Fibroblast of mammary gland (primary cell): Measurements from ENCODE around the gene COL9A2.

Experiments used
- DNase-seq: peaks from one replicate; pipeline ENCODE4 v3.0.0-alpha.2; 2010; ENCODE audit warnings: low read depth
- H3K4me3 ChIP-seq: 2 replicates; pipeline ENCODE4 v1.5.1; 2011; ENCODE audit warnings: low read depth, mild to moderate bottlenecking, low read length, moderate library complexity; ENCODE audit not compliant: control insufficient read depth
- TF ChIP-seq, protein P1 (sequence below): conservative IDR thresholded peaks from 2 replicates; pipeline ENCODE4 v1.5.1; 2011; ENCODE audit warnings: low read depth, low read length, inconsistent platforms; ENCODE audit not compliant: control insufficient read depth, insufficient read depth

Gene COL9A2

GRCh38 chr1:40316595-40317393 is at the start of gene COL9A2:
COL9A2 (minus strand) TSS chr1:40317286; CDS start chr1:40317197, 89 bp downstream.
- H3K4me3 ChIP-seq = peak within 1 kb of the TSS; percentile 22
- DNase-seq = no peak
- TF ChIP-seq, protein P1, sequence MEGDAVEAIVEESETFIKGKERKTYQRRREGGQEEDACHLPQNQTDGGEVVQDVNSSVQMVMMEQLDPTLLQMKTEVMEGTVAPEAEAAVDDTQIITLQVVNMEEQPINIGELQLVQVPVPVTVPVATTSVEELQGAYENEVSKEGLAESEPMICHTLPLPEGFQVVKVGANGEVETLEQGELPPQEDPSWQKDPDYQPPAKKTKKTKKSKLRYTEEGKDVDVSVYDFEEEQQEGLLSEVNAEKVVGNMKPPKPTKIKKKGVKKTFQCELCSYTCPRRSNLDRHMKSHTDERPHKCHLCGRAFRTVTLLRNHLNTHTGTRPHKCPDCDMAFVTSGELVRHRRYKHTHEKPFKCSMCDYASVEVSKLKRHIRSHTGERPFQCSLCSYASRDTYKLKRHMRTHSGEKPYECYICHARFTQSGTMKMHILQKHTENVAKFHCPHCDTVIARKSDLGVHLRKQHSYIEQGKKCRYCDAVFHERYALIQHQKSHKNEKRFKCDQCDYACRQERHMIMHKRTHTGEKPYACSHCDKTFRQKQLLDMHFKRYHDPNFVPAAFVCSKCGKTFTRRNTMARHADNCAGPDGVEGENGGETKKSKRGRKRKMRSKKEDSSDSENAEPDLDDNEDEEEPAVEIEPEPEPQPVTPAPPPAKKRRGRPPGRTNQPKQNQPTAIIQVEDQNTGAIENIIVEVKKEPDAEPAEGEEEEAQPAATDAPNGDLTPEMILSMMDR = no peak

DNA sequence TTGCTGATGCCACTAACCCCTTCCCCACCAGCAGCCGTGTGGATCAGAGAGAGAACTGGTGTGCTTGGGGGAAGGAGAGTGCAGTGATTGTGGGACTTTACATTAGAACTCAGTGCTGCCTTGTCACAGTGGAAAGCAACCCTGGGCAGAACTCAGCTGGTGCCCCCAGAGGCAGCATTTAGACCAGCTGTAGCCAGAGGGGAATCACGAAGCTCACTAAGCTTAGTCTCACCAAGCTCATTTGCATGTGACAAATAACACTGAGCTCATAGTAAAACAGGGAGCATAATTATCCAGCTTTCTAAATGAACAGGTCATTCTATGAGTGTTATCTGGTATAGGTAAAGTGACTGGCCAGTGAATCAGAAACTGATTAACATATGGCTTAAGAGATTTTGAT is 46.6 kb upstream of the COL9A2 start:
- DNase-seq = no peak
- H3K4me3 ChIP-seq = no peak overlapping the region
- TF ChIP-seq, protein P1 = no peak

- DNase-seq = peak; percentile 71
These were observed 45.6 kb upstream of the COL9A2 start for GRCh38 chr1:40362699-40363098.

DNA sequence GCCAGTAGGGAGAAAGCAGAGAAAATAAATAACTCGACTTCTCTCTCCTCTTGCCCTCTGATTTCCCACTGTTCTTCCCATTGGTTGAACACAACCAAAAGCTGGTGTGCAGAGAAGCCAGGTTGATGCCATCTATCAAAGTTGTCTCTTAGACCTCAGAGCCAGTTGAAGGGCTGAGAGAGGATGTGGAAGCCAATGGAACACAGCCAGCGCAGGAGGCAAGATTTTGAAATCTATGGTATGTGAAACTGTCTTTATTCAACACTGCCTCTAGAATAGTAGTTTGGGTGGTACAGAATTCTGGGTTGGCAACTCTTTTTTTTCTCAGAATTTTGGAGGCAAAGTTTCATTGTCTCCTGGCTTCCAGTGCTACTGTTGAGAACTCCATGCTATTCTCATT is 45.1 kb upstream of the COL9A2 start:
- TF ChIP-seq, protein P1 = no peak
- no peak overlapping the region for H3K4me3 ChIP-seq
- no peak for DNase-seq

More at GRCh38 chr1:40362699-40363098, 45.6 kb upstream of the COL9A2 start:
- no peak overlapping the region for H3K4me3 ChIP-seq
- TF ChIP-seq, protein P1 = no peak

DNA sequence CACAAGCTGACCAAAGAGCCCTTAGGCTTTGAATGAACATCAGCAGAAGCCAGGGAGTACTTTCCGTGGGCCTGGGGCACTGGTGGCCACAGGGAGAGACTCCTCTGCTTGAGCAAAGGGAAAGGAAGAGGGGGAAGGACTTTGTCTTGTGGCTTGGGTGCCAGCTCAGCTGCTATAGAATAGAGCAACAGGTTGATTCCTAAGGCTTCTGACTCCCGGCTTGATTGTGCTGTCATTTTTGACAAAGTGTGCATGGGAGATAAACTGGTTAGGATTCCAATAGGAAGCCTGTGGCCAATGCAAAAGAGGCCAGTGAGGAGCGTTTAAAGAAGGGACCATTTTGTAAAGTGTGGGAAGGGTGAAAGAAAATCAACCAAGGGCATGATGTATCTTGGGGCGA is 44.6 kb upstream of the COL9A2 start:
- DNase-seq = no peak
- H3K4me3 ChIP-seq = no peak overlapping the region
- TF ChIP-seq, protein P1 = no peak

DNA sequence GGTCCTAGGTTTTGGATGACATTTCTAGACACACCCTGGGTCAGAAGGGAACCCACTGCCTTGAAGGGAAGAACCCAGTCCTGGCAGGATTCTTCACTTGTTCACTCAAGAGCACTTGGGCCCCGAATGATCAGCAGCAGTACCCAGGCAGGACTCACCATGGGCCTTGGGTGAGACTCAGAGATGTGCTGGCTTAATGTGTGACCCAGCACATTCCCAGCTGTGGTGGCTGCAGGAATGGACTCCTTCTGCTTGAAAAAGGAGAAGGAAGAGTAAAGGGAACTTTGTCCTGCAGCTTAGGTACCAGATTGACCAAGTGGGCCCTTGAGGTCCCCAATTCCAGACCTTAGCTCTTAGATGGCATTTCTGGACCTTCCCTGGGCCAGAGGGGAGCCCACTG is 44.1 kb upstream of the COL9A2 start:
- TF ChIP-seq, protein P1 = no peak
- no peak overlapping the region for H3K4me3 ChIP-seq
- no peak for DNase-seq
